Measurements from ENCODE around the gene CCK.

CCK gene

GRCh38 chr3:42236611-42237010, 29.4 kb downstream of the CCK start:
- Histone ChIP-seq H3K9ac (ENCODE audit: low read depth, low read length) (no peak overlapping the region), H3K4me3 (ENCODE audit: low read length) (no peak overlapping the region), H3K36me3 (ENCODE audit: insufficient read depth, low read length) (no peaks in the 10 kb centered on the region), H3K4me1 (ENCODE audit: insufficient read depth, low read length) (no peaks in the 10 kb centered on the region), H3K27ac (ENCODE audit: low read depth, low read length) (no peak overlapping the region), H3K9me3 (ENCODE audit: insufficient read depth, low read depth, low read length) (peaks cover 8% of the 10 kb centered on the region), H3K27me3 (ENCODE audit: insufficient read depth, low read length) (no peaks in the 10 kb centered on the region)
- no CpG with 5 or more reads among the region's 2 CpGs for WGBS

- H3K9ac ChIP-seq (ENCODE audit: low read depth, low read length) = no peak overlapping the region
- H3K9me3 ChIP-seq (ENCODE audit: insufficient read depth, low read depth, low read length) = peaks cover 8% of the 10 kb centered on the region
- no peaks in the 10 kb centered on the region for H3K4me1 ChIP-seq (ENCODE audit: insufficient read depth, low read length)
- no peak overlapping the region for H3K27ac ChIP-seq (ENCODE audit: low read depth, low read length)
- H3K4me3 ChIP-seq (ENCODE audit: low read length) = no peak overlapping the region
- H3K36me3 ChIP-seq (ENCODE audit: insufficient read depth, low read length) = no peaks in the 10 kb centered on the region
- no peaks in the 10 kb centered on the region for H3K27me3 ChIP-seq (ENCODE audit: insufficient read depth, low read length)
These were observed 30.5 kb downstream of the CCK start for GRCh38 chr3:42235532-42235931.

DNA sequence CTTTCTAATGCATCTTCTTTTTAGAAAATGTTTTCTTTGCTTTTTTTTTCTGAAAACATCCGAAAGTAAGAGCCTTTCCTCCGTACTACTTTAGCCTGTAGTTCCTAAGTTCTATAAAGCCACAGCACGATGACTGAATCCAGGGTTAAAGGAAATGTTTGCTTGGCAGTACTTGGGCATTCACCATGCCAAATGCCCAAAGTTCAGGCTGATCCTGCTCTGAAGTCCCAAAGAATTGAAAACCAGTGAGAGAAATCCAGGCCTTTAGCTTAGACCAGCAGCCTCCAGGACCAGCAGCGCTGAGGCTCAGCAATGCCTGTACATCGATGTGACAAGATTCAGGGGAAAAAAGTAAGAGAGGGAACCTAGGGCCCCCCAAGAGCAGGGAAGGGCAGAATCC, 35.1 kb downstream of the CCK start:
- Histone ChIP-seq H3K27me3 (ENCODE audit: insufficient read depth, low read length) (no peaks in the 10 kb centered on the region), H3K36me3 (ENCODE audit: insufficient read depth, low read length) (no peaks in the 10 kb centered on the region), H3K27ac (ENCODE audit: low read depth, low read length) (no peak overlapping the region), H3K4me1 (ENCODE audit: insufficient read depth, low read length) (no peaks in the 10 kb centered on the region; the same call in 1 of the 2 replicates), H3K9me3 (ENCODE audit: insufficient read depth, low read depth, low read length) (no peaks in the 10 kb centered on the region), H3K9ac (ENCODE audit: low read depth, low read length) (no peak overlapping the region), H3K4me3 (ENCODE audit: low read length) (no peak overlapping the region)
- 96% methylated on average over 5 of the region's 5 CpGs for WGBS

GRCh38 chr3:42229942-42230688, 35.9 kb downstream of the CCK start:
- peak overlapping the region; percentile 45; the same call in 1 of the 2 replicates for H3K9ac ChIP-seq (ENCODE audit: low read depth, low read length)
- H3K27me3 ChIP-seq (ENCODE audit: insufficient read depth, low read length) = no peaks in the 10 kb centered on the region
- no peaks in the 10 kb centered on the region for H3K9me3 ChIP-seq (ENCODE audit: insufficient read depth, low read depth, low read length)
- H3K4me3 ChIP-seq (ENCODE audit: low read length) = no peak overlapping the region
- WGBS = 68% methylated on average over 11 of the region's 14 CpGs
- H3K27ac ChIP-seq (ENCODE audit: low read depth, low read length) = no peak overlapping the region
- H3K4me1 ChIP-seq (ENCODE audit: insufficient read depth, low read length) = no peaks in the 10 kb centered on the region; the same call in 1 of the 2 replicates
- peaks cover 7% of the 10 kb centered on the region; the same call in 1 of the 2 replicates for H3K36me3 ChIP-seq (ENCODE audit: insufficient read depth, low read length)

DNA sequence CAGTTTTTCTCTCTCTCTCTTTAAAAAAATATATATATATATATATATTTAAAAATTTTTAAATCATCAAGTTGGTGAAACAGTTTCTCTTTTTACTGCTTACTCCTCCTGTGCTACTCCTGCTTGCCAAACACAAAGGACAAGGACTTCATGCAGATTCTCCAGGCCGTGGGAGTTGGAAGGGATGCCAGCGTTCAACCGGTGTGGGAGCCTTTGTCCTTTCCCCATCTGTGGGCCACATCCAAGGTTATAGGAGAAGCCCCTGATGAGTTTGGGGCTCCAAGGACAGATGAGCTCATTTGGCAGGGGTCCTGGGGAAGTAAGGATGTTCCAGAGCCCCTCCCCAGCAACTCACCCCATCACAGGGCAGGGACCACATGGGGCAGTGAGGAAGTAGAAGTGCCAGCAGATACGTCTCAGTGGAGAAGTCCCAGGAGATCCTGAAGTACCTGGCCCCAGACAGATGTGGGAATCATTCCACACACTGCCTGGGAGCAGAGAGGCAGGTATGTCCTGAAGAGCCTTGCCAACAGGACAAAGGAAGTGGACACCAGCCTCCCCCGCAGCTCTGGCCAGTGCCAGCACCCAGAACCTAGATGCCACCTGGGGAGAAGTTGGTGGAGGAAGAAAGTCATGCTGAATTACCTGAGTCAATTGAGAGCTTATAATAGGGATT, 36.6 kb downstream of the CCK start:
- Histone ChIP-seq H3K9ac (ENCODE audit: low read depth, low read length) (no peak overlapping the region), H3K36me3 (ENCODE audit: insufficient read depth, low read length) (peaks cover 10% of the 10 kb centered on the region; the same call in 1 of the 2 replicates), H3K4me1 (ENCODE audit: insufficient read depth, low read length) (no peaks in the 10 kb centered on the region; the same call in 1 of the 2 replicates), H3K9me3 (ENCODE audit: insufficient read depth, low read depth, low read length) (no peaks in the 10 kb centered on the region), H3K27me3 (ENCODE audit: insufficient read depth, low read length) (no peaks in the 10 kb centered on the region), H3K4me3 (ENCODE audit: low read length) (no peak overlapping the region), H3K27ac (ENCODE audit: low read depth, low read length) (no peak overlapping the region)
- WGBS = 89% methylated on average over 5 of the region's 5 CpGs

DNA sequence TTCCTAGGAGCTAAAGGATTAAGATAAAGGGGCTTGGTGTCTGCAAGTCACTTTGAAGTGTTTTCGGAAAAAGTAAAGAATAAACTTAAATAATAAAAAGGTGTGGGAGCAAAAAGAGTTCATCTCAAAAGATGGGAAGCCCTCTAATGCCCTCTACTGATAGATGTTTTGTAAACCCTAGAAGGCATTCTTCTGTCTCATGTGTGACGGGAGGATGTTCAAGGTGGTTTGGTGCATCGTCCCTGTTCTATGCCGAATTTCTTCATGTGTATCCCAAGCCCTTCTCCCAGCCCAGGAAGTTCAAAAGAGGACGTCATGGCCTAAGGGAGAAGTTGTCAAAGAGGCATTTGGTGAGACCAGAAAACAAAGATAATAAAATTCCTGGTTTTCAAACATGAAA, 37.2 kb downstream of the CCK start:
- Histone ChIP-seq H3K9ac (ENCODE audit: low read depth, low read length) (no peak overlapping the region), H3K36me3 (ENCODE audit: insufficient read depth, low read length) (peaks cover 17% of the 10 kb centered on the region), H3K27ac (ENCODE audit: low read depth, low read length) (no peak overlapping the region), H3K4me3 (ENCODE audit: low read length) (no peak overlapping the region), H3K4me1 (ENCODE audit: insufficient read depth, low read length) (no peaks in the 10 kb centered on the region; the same call in 1 of the 2 replicates), H3K9me3 (ENCODE audit: insufficient read depth, low read depth, low read length) (no peaks in the 10 kb centered on the region), H3K27me3 (ENCODE audit: insufficient read depth, low read length) (no peaks in the 10 kb centered on the region)
- 50% methylated on average over 5 of the region's 5 CpGs for WGBS

DNA sequence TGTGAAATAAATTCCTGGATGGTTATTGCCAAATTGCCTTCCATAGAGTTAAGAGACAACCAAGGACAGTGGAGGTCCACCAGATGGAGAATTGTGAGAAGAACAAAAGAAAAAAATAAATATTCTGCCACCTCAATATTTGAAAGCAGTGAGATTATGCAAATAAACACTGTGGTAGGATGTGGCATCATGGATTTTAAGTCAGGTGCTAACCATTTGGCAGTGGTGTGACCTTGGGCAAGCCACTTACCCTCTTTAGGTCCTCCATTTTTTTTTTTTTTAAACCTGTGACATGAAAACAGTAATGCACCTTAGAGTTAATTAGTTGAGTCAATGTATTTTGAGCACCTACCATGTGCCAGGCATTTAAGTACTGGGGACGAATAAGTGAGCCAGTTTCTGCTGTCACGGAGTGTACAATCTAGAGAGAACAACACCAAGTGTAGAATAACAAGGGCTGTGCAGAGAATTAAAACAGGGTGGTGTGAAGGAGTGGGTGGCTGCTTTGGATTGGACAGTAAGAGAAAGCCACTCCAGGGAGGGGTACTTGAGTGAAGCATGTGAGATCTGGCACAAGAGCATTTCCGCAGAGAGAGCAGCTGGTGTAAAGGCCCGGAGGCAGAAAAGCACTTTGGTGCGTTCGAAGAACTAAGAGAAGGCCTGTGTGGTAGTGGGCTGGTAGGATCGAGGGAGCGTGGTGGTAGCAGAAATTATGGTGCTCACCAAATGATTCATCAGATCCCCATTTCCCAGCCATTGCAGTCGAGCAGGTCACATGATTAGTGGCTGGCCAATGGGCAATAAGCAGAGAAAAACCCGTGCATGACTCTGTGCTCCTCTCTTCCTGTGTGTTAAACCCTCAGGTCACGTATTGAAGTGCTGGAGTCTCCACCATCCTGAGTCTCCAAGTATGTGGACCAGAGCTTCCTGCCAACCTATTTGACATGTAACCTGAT, 39.2 kb downstream of the CCK start:
- Histone ChIP-seq H3K9ac (ENCODE audit: low read depth, low read length) (no peak overlapping the region), H3K9me3 (ENCODE audit: insufficient read depth, low read depth, low read length) (no peaks in the 10 kb centered on the region), H3K27me3 (ENCODE audit: insufficient read depth, low read length) (no peaks in the 10 kb centered on the region), H3K36me3 (ENCODE audit: insufficient read depth, low read length) (peaks cover 37% of the 10 kb centered on the region), H3K4me3 (ENCODE audit: low read length) (no peak overlapping the region), H3K27ac (ENCODE audit: low read depth, low read length) (no peak overlapping the region), H3K4me1 (ENCODE audit: insufficient read depth, low read length) (no peaks in the 10 kb centered on the region; the same call in 1 of the 2 replicates)
- WGBS = 89% methylated on average over 11 of the region's 11 CpGs

DNA sequence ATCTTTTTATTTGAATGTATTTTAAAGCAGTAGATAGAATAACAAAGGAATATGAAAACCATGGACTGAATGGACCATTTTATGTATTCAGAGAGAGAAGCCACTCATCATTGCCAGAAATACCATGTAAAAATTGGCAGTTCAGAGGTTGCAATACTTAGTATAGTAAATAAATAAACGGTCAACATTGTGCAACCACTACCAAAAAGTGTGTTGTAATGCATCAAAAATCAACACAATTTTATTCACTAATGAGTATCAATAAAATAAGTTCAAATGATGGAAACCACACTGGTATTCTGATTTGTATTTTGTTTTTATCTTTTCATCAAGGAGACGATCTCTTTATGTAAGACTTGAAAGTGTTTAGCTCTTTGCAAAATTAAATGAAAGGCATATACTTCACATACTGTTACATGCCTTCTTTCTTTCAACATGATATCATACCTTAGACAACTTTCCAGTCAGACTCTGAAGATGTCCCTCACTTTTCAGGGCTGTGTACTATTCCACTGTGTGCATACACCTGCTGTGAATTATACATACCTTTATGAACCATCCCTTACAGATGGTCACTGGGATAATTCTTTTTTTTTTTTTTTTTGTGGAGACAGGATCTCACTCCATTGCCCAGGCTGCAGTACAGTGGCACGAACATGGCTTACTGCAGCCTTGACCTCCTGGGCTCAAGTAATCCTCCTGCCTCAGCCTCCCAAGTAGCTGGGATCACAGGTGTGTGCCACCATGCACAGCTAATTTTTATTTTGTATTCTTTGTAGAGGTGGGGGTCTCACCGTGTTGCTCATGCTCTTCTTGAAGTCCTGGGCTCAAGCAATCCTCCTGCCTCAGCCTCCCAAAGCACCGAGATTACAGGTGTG, 40.3 kb downstream of the CCK start:
- 96% methylated on average over 4 of the region's 5 CpGs for WGBS
- H3K27ac ChIP-seq (ENCODE audit: low read depth, low read length) = no peak overlapping the region

GRCh38 chr3:42224658-42225421, 41.1 kb downstream of the CCK start:
- no peak overlapping the region for H3K4me3 ChIP-seq (ENCODE audit: low read length)
- no peak overlapping the region for H3K27ac ChIP-seq (ENCODE audit: low read depth, low read length)
- no peaks in the 10 kb centered on the region for H3K9me3 ChIP-seq (ENCODE audit: insufficient read depth, low read depth, low read length)
- no peak overlapping the region for H3K9ac ChIP-seq (ENCODE audit: low read depth, low read length)
- peaks cover 41% of the 10 kb centered on the region for H3K36me3 ChIP-seq (ENCODE audit: insufficient read depth, low read length)
- no peaks in the 10 kb centered on the region for H3K27me3 ChIP-seq (ENCODE audit: insufficient read depth, low read length)
- no peaks in the 10 kb centered on the region for H3K4me1 ChIP-seq (ENCODE audit: insufficient read depth, low read length)
- 94% methylated on average over 11 of the region's 12 CpGs for WGBS

More for the DNA sequence above, 40.3 kb downstream of the CCK start:
- H3K27me3 ChIP-seq (ENCODE audit: insufficient read depth, low read length) = no peaks in the 10 kb centered on the region
- H3K4me3 ChIP-seq (ENCODE audit: low read length) = no peak overlapping the region
- H3K4me1 ChIP-seq (ENCODE audit: insufficient read depth, low read length) = no peaks in the 10 kb centered on the region; the same call in 1 of the 2 replicates
- no peak overlapping the region for H3K9ac ChIP-seq (ENCODE audit: low read depth, low read length)
- peaks cover 37% of the 10 kb centered on the region for H3K36me3 ChIP-seq (ENCODE audit: insufficient read depth, low read length)
- no peaks in the 10 kb centered on the region for H3K9me3 ChIP-seq (ENCODE audit: insufficient read depth, low read depth, low read length)

DNA sequence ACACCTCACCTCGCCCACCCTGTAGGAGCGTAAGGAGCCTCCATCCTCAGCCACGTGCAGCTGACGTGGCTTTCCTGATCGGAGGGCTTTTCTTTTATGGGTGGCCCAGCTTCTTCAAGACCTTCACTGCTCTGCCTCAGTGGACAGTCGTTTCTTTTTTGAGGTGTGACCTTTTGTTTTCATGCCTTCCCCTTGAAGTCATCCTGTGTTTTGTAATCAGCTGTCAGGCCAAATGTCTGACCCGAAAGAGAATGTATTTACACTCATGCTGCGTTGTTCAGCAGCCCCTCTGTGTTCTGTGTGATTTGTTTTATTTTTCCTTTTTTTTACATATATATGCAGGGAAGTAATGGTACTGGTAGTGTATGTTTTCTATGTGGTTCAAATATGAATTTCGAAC, 41.8 kb downstream of the CCK start:
- H3K9me3 ChIP-seq (ENCODE audit: insufficient read depth, low read depth, low read length) = no peaks in the 10 kb centered on the region
- WGBS = 96% methylated on average over 9 of the region's 9 CpGs
- no peaks in the 10 kb centered on the region for H3K27me3 ChIP-seq (ENCODE audit: insufficient read depth, low read length)
- H3K27ac ChIP-seq (ENCODE audit: low read depth, low read length) = no peak overlapping the region
- peaks cover 44% of the 10 kb centered on the region for H3K36me3 ChIP-seq (ENCODE audit: insufficient read depth, low read length)
- H3K4me3 ChIP-seq (ENCODE audit: low read length) = no peak overlapping the region
- no peak overlapping the region for H3K9ac ChIP-seq (ENCODE audit: low read depth, low read length)
- H3K4me1 ChIP-seq (ENCODE audit: insufficient read depth, low read length) = no peaks in the 10 kb centered on the region

All from HUES64 (cell line).